K562 (cell line): ENCODE data around the gene PAF1. TPM values are rescaled to one million over a fixed set of nuclear protein-coding genes. Genes with fewer than 3 reads are reported as not detected.

Source experiments
- ATF7 ChIP-seq: fragments of 450-650 bp; IDR thresholded peaks from 2 replicates; pipeline ENCODE4 v1.7.1; 2014; ENCODE audit warnings: mild to moderate bottlenecking, moderate library complexity
- COPS2 ChIP-seq: fragments of 450-650 bp; conservative IDR thresholded peaks from 2 replicates; pipeline ENCODE4 v1.6.1; 2016; ENCODE audit warnings: mild to moderate bottlenecking, moderate library complexity
- DEAF1 ChIP-seq: fragments of 450-650 bp; formaldehyde crosslinking; IDR thresholded peaks from 2 replicates; pipeline ENCODE4 v1.4.0; 2020; ENCODE audit warnings: mild to moderate bottlenecking, moderate library complexity
- E2F6 ChIP-seq, 2 experiments: IDR thresholded peaks; 2 replicates each; pipeline ENCODE4 v1.6.1; 2011; ENCODE audit warnings: borderline replicate concordance in 1 of 2, control low read depth in 1 of 2, low read depth in 1 of 2, low read length in 1 of 2, mild to moderate bottlenecking in 1 of 2, mixed read lengths in 1 of 2, moderate library complexity in 1 of 2; ENCODE audit not compliant: insufficient read depth in 1 of 2, insufficient read length in 1 of 2, poor library complexity in 1 of 2, severe bottlenecking in 1 of 2; ENCODE audit errors: extremely low read depth in 1 of 2
- GATA2 ChIP-seq: sonication (generic); formaldehyde crosslinking; IDR thresholded peaks from 2 replicates; pipeline ENCODE4 v1.4.0; 2020; ENCODE audit warnings: mild to moderate bottlenecking, missing genetic modification reagents
- GATAD2A ChIP-seq: fragments of 450-650 bp; IDR thresholded peaks from 2 replicates; pipeline ENCODE4 v1.6.1; 2017
- HDAC3 ChIP-seq: fragments of 450-650 bp; IDR thresholded peaks from 2 replicates; pipeline ENCODE4 v1.6.1; 2018; ENCODE audit warnings: borderline replicate concordance, mild to moderate bottlenecking, moderate library complexity; ENCODE audit not compliant: partially characterized antibody
- HSF4 ChIP-seq: fragments of 250-450 bp; sonication (Bioruptor Pico); IDR thresholded peaks from 2 replicates; pipeline ENCODE4 v2.1.2; 2022; ENCODE audit warnings: mild to moderate bottlenecking, moderate library complexity, borderline replicate concordance
- MEF2D ChIP-seq: conservative IDR thresholded peaks from 2 replicates; pipeline ENCODE4 v1.6.1; 2016; ENCODE audit warnings: low read depth, missing genetic modification characterization, missing compliant biosample characterization
- NCOR1 ChIP-seq: fragments of 450-650 bp; IDR thresholded peaks from 2 replicates; pipeline ENCODE4 v1.6.1; 2016; ENCODE audit warnings: mild to moderate bottlenecking, moderate library complexity
- RBBP5 ChIP-seq: fragments of 200-600 bp; sonication (generic); IDR thresholded peaks from 2 replicates; pipeline ENCODE4 v1.6.1; 2012; ENCODE audit warnings: borderline replicate concordance, mild to moderate bottlenecking, low read length, control low read depth, inconsistent platforms; ENCODE audit not compliant: insufficient read depth, poor library complexity, severe bottlenecking
- SREBF1 ChIP-seq: fragments of 150-350 bp; IDR thresholded peaks from 2 replicates; pipeline ENCODE4 v1.6.1; 2014; ENCODE audit warnings: antibody characterized with exemption, low read depth, low read length, borderline replicate concordance
- THRB ChIP-seq: fragments of 450-650 bp; formaldehyde crosslinking; conservative IDR thresholded peaks from 2 replicates; pipeline ENCODE4 v1.4.0; 2022; ENCODE audit warnings: mild to moderate bottlenecking, missing genetic modification characterization
- ZBTB33 ChIP-seq: sonication (generic); formaldehyde crosslinking; IDR thresholded peaks from 2 replicates; pipeline ENCODE4 v1.8.1; 2023; ENCODE audit warnings: mild to moderate bottlenecking, missing genetic modification reagents
- ZNF444 ChIP-seq: fragments of 250-450 bp; sonication (Bioruptor Pico); IDR thresholded peaks from 2 replicates; pipeline ENCODE4 v1.4.0; 2020; ENCODE audit warnings: mild to moderate bottlenecking, moderate library complexity
- ZNF639 ChIP-seq, 2 experiments: fragments of 200-800 bp in 1 of 2; sonication (Bioruptor generic) in 1 of 2; sonication (generic) in 1 of 2; formaldehyde crosslinking in 1 of 2; IDR thresholded peaks in 1 of 2; conservative IDR thresholded peaks in 1 of 2; 2 replicates each; pipeline versions ENCODE4 v1.5.0 to v1.6.1; 2016 to 2020; ENCODE audit warnings: missing compliant biosample characterization in 1 of 2, missing genetic modification characterization in 1 of 2, missing genetic modification reagents in 1 of 2
- ZNF79 ChIP-seq: fragments of 250-450 bp; sonication (Bioruptor Pico); IDR thresholded peaks from 2 replicates; pipeline ENCODE4 v1.4.0; 2020; ENCODE audit warnings: low read depth, mild to moderate bottlenecking, moderate library complexity
- polyA plus RNA-seq, 8 experiments: library from polyadenylated mRNA; depleted of rRNA in 4 of 8; stranded (reverse) in 5 of 8; unstranded in 3 of 8; fragments of >200 nt; fragmentation: Nextera tagmentation in 2 of 8; fragmentation: Illumina TruSeq in 1 of 8; extraction: Ambion mirVana in 2 of 8; extraction: Trizol in 1 of 8; gene quantifications; 2 replicates each; pipeline versions ENCODE4 v1.2.1 to v1.2.3, GENCODE V29; 2011 to 2014; ENCODE audit warnings: inconsistent platforms in 1 of 8, missing spikeins in 1 of 8
- total RNA-seq, 7 experiments: library from RNA; depleted of rRNA in 6 of 7; stranded (reverse); fragments of >200 nt in 6 of 7; fragmentation: Illumina TruSeq in 2 of 7; extraction: Trizol in 2 of 7; gene quantifications; 2 replicates each; pipeline versions ENCODE4 v1.2.1 to v1.2.3, GENCODE V29; 2011 to 2021; ENCODE audit warnings: low replicate concordance in 1 of 7

The PAF1 gene
- total and polyA plus RNA-seq, 9 of the 15 experiments (the other 6 are each of a cell fraction or from before 2014, with no cell fraction given): 1.5 to 45.0 (median 33.8) TPM

GRCh38 chr19:39381910-39382611 lies 8.8 kb downstream of the PAF1 start (continued):
- no peak for TF ChIP-seq COPS2
- peak; percentile 23; the same call in 1 of the 2 replicates for TF ChIP-seq ATF7
- TF ChIP-seq HDAC3: peak; percentile 81
- TF ChIP-seq SREBF1: no peak
- TF ChIP-seq GATA2: peak; percentile 96
- no peak for TF ChIP-seq GATAD2A
- no peak for TF ChIP-seq ZNF444 (CRISPR knock-in tag)
- no peak; the same call in 1 of the 2 replicates for TF ChIP-seq THRB (CRISPR knock-in tag)
- 0 out of 2 replicates have a peak, but pooled peaks have one; percentile 15 for TF ChIP-seq DEAF1 (CRISPR knock-in tag)
- no peak for TF ChIP-seq HSF4 (CRISPR knock-in tag)
- peak; percentile 92 for TF ChIP-seq NCOR1
- 0 out of 4 replicates have a peak, but pooled peaks of 1 of the 2 experiments have one; percentile 64 for TF ChIP-seq ZNF639 (CRISPR knock-in tag; conservative IDR thresholded peaks at IDR 0.05 in 1 of 2, IDR thresholded peaks at IDR 0.05 in 1 of 2)
- no peak for TF ChIP-seq ZNF79 (CRISPR knock-in tag)
- TF ChIP-seq E2F6 (IDR thresholded peaks at IDR 0.05; ENCODE audit: borderline replicate concordance in 1 of 2, extremely low read depth in 1 of 2, insufficient read depth in 1 of 2, insufficient read length in 1 of 2, low read depth in 1 of 2, low read length in 1 of 2, poor library complexity in 1 of 2, severe bottlenecking in 1 of 2): no peak
- TF ChIP-seq ZBTB33 (CRISPR knock-in tag): no peak
- TF ChIP-seq MEF2D (tag): no peak
- TF ChIP-seq RBBP5: no peak
